ENCODE data around the gene FRMD4A.
"Not testable (repeated sequence)": the region's sequence is repeated elsewhere in the genome, so short reads cannot be mapped to it uniquely, and the experiment has no call there.

The FRMD4A gene

DNA sequence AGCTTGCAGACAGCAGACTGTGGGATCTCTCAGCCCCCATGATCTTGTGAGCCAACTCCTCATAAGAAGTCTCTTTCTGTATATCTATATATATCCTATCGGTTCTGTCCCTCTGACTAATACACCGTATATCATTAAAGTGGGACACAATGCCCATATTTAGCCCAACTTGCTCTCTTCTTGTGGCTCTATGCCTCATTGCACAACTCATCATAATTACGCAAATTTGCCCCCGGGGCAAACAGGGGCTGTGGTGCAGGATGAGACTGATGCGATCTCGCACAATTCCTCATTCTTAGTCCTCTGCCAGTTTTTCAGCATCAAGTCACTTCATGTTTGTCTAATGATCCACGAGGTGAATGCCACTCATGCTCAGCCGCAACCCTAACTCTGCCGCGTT, 560.8 kb downstream of the FRMD4A start:
- no peak overlapping the region for H3K9ac ChIP-seq (ENCODE audit: low read depth, low read length)
- no peaks in the 10 kb centered on the region for H3K36me3 ChIP-seq (ENCODE audit: insufficient read depth, low read length)
- TF ChIP-seq EZH2 (IDR thresholded peaks at IDR 0.05; ENCODE audit: borderline replicate concordance, low read depth, low read length, severe bottlenecking): no peak
- TF ChIP-seq, protein P1, sequence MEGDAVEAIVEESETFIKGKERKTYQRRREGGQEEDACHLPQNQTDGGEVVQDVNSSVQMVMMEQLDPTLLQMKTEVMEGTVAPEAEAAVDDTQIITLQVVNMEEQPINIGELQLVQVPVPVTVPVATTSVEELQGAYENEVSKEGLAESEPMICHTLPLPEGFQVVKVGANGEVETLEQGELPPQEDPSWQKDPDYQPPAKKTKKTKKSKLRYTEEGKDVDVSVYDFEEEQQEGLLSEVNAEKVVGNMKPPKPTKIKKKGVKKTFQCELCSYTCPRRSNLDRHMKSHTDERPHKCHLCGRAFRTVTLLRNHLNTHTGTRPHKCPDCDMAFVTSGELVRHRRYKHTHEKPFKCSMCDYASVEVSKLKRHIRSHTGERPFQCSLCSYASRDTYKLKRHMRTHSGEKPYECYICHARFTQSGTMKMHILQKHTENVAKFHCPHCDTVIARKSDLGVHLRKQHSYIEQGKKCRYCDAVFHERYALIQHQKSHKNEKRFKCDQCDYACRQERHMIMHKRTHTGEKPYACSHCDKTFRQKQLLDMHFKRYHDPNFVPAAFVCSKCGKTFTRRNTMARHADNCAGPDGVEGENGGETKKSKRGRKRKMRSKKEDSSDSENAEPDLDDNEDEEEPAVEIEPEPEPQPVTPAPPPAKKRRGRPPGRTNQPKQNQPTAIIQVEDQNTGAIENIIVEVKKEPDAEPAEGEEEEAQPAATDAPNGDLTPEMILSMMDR (IDR thresholded peaks at IDR 0.05; ENCODE audit: borderline replicate concordance, extremely low read depth, low read length, poor library complexity, severe bottlenecking): no peak
- no peaks in the 10 kb centered on the region for H3K9me3 ChIP-seq (ENCODE audit: insufficient read depth, low read length, severe bottlenecking)
- no peak overlapping the region for H2AFZ ChIP-seq (ENCODE audit: low read depth, low read length)
- H4K20me1 ChIP-seq (ENCODE audit: insufficient read depth, low read length): no peaks in the 10 kb centered on the region
- H3K4me3 ChIP-seq (ENCODE audit: low read depth in 1 of 2, low read length in 2 of 2): no peak overlapping the region
- H3K4me2 ChIP-seq (ENCODE audit: insufficient read depth, low read length): no peak overlapping the region
- no peaks in the 10 kb centered on the region for H3K79me2 ChIP-seq (ENCODE audit: insufficient read depth, low read length)
- no peak overlapping the region for H3K27ac ChIP-seq (ENCODE audit: low read length)
- no peak for DNase-seq
- H3K27me3 ChIP-seq (ENCODE audit: insufficient read depth, low read length, poor library complexity): no peaks in the 10 kb centered on the region
- H3K4me1 ChIP-seq (ENCODE audit: insufficient read depth, low read length): no peaks in the 10 kb centered on the region
- no peak for ATAC-seq (ENCODE audit: insufficient read depth, low read depth)

DNA sequence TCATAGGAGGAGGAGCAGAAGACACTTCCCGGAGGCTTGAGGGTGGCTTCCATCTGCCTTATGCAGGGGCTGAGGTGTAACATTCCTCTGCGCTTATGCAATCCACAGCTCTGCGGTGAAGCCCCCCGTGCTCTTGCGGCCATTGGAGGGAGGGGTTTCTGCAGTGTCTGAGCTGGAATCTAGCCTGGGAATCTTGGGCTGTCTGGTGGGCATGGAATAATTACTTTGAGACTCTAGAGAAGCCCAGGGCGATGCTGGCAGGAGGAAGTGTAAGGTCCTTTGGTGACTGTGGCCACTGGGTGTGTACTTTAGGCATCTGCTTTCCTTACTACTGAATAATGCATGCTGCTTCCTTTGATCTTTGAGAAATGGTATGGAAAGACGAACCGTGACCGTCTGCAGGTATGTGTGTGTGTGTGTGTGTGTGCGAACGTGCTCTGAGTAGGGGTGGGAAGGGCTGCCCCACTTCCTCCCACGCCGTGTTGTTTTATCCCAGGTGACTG, 563.0 kb downstream of the FRMD4A start:
- TF ChIP-seq, protein P1 (IDR thresholded peaks at IDR 0.05; ENCODE audit: borderline replicate concordance, extremely low read depth, low read length, poor library complexity, severe bottlenecking): no peak
- no peak for TF ChIP-seq EZH2 (IDR thresholded peaks at IDR 0.05; ENCODE audit: borderline replicate concordance, low read depth, low read length, severe bottlenecking)
- Histone ChIP-seq H3K9me3 (ENCODE audit: insufficient read depth, low read length, severe bottlenecking) (no peaks in the 10 kb centered on the region), H3K4me2 (ENCODE audit: insufficient read depth, low read length) (no peak overlapping the region), H3K4me1 (ENCODE audit: insufficient read depth, low read length) (no peaks in the 10 kb centered on the region), H3K9ac (ENCODE audit: low read depth, low read length) (no peak overlapping the region), H2AFZ (ENCODE audit: low read depth, low read length) (no peak overlapping the region), H3K27me3 (ENCODE audit: insufficient read depth, low read length, poor library complexity) (no peaks in the 10 kb centered on the region), H4K20me1 (ENCODE audit: insufficient read depth, low read length) (no peaks in the 10 kb centered on the region), H3K36me3 (ENCODE audit: insufficient read depth, low read length) (no peaks in the 10 kb centered on the region), H3K79me2 (ENCODE audit: insufficient read depth, low read length) (no peaks in the 10 kb centered on the region), H3K4me3 (ENCODE audit: low read depth in 1 of 2, low read length in 2 of 2) (no peak overlapping the region), H3K27ac (ENCODE audit: low read length) (no peak overlapping the region)
- no peak for ATAC-seq (ENCODE audit: insufficient read depth, low read depth)
- DNase-seq: no peak

DNA sequence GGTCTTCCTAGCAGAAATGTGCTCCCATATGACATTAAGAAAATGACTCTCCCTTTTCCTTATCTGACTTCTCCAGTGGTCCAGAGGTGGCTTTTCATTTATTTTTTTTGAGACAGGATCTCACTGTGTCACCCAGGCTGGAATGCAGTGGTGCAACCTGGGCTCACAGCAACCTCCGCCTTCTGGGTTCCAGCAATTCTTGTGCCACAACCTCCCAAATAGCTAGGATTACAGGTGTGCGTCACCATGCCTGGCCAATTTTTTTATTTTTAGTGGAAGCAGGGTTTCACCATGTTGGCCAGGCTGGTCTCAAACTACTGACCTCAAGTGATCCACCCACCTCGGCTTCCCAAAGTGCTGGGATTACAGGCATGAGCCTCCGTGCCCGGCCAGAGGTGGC, 563.6 kb downstream of the FRMD4A start:
- not testable (repeated sequence) for H3K4me1 ChIP-seq (ENCODE audit: insufficient read depth, low read length); H3K79me2 ChIP-seq (ENCODE audit: insufficient read depth, low read length); ATAC-seq (ENCODE audit: insufficient read depth, low read depth); H3K9ac ChIP-seq (ENCODE audit: low read depth, low read length); H3K9me3 ChIP-seq (ENCODE audit: insufficient read depth, low read length, severe bottlenecking); H3K36me3 ChIP-seq (ENCODE audit: insufficient read depth, low read length); H3K27ac ChIP-seq (ENCODE audit: low read length); H3K4me3 ChIP-seq (ENCODE audit: low read depth in 1 of 2, low read length in 2 of 2); H3K27me3 ChIP-seq (ENCODE audit: insufficient read depth, low read length, poor library complexity); DNase-seq; H4K20me1 ChIP-seq (ENCODE audit: insufficient read depth, low read length); H2AFZ ChIP-seq (ENCODE audit: low read depth, low read length); H3K4me2 ChIP-seq (ENCODE audit: insufficient read depth, low read length)

DNA sequence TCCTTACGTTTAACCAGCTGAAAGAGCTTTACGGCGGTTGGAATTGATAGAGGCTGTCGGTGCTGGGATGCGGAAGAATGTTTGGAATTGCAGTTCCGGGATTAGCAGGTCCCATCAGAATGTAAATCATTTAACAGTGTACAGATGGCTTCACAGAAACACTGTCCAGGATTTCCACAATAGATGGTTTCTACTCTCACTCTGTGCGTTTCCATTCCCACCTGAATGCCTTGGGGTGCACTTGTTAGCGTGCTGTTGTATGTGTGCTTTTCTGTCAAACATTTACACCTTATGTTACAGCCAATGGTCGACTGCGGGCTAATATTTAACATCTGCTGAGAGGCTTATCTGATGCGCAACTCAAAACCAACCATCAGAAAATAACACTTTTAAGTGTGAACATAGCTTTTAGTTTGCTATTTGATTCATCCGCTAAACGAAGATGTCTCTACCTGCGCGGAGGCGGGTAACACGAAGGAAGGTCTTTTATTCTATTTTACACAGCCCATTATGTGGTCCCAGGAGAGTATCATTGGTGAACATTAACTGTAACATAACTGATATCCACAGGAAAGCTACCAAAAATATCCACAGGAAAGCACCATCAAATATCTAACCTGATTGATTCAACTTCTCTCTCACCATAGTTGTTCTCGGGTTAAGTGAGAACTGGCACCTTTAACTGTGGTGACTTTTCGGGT, 564.9 kb downstream of the FRMD4A start:
- no peak overlapping the region for H3K9ac ChIP-seq (ENCODE audit: low read depth, low read length)
- H3K9me3 ChIP-seq (ENCODE audit: insufficient read depth, low read length, severe bottlenecking): no peaks in the 10 kb centered on the region
- no peaks in the 10 kb centered on the region for H3K4me1 ChIP-seq (ENCODE audit: insufficient read depth, low read length)
- H4K20me1 ChIP-seq (ENCODE audit: insufficient read depth, low read length): no peaks in the 10 kb centered on the region
- no peaks in the 10 kb centered on the region for H3K79me2 ChIP-seq (ENCODE audit: insufficient read depth, low read length)
- no peak overlapping the region for H3K27ac ChIP-seq (ENCODE audit: low read length)
- no peaks in the 10 kb centered on the region for H3K36me3 ChIP-seq (ENCODE audit: insufficient read depth, low read length)
- no peak for DNase-seq
- H2AFZ ChIP-seq (ENCODE audit: low read depth, low read length): no peak overlapping the region
- TF ChIP-seq, protein P1 (IDR thresholded peaks at IDR 0.05; ENCODE audit: borderline replicate concordance, extremely low read depth, low read length, poor library complexity, severe bottlenecking): no peak
- TF ChIP-seq EZH2 (IDR thresholded peaks at IDR 0.05; ENCODE audit: borderline replicate concordance, low read depth, low read length, severe bottlenecking): no peak
- ATAC-seq (ENCODE audit: insufficient read depth, low read depth): no peak
- no peaks in the 10 kb centered on the region for H3K27me3 ChIP-seq (ENCODE audit: insufficient read depth, low read length, poor library complexity)
- H3K4me2 ChIP-seq (ENCODE audit: insufficient read depth, low read length): no peak overlapping the region
- H3K4me3 ChIP-seq (ENCODE audit: low read depth in 1 of 2, low read length in 2 of 2): no peak overlapping the region
